Body of pancreas (tissue), 4 donors: ENCODE data around the gene LOXHD1.

Source experiments
- CTCF ChIP-seq, 7 experiments: fragments of 450-650 bp in 4 of 7; fragments of 200-600 bp in 3 of 7; sonication (generic) in 3 of 7; IDR thresholded peaks; one replicate each; pipeline ENCODE4 v1.5.1; 2016 to 2019; ENCODE audit warnings: antibody characterized with exemption in 7 of 7
- POLR2A ChIP-seq, 3 donors: fragments of 450-650 bp; IDR thresholded peaks; one replicate each; pipeline ENCODE4 v1.6.1; 2016; ENCODE audit warnings: antibody characterized with exemption in 3 of 3, mild to moderate bottlenecking in 2 of 3

- TF ChIP-seq POLR2A (IDR thresholded peaks at IDR 0.05) (no peak), CTCF (IDR thresholded peaks at IDR 0.05) (no peak)
Measured at GRCh38 chr18:46590103-46590502, 66.9 kb downstream of the LOXHD1 start.
